Peyer's patch (tissue), 4 donors: ENCODE measurements around the gene ANKFN1. TPM values are rescaled to one million over a fixed set of nuclear protein-coding genes. Genes with fewer than 3 reads are reported as not detected.

Source experiments
- DNase-seq, 3 donors: peaks; one replicate each; pipeline ENCODE4 v3.0.0-alpha.2; 2017 to 2019
- H3K27ac ChIP-seq, 4 donors: fragments of 200-600 bp; sonication (generic); one replicate each; pipeline ENCODE4 v1.5.1; 2016 to 2019
- H3K27me3 ChIP-seq, 2 donors: fragments of 200-600 bp; sonication (generic); one replicate each; pipeline ENCODE4 v1.5.1; 2019
- H3K36me3 ChIP-seq, 3 donors: fragments of 200-600 bp; sonication (generic); one replicate each; pipeline ENCODE4 v1.5.1; 2016 to 2019
- H3K4me1 ChIP-seq, 4 donors: fragments of 200-600 bp; sonication (generic); one replicate each; pipeline ENCODE4 v1.5.1; 2016 to 2019
- H3K4me3 ChIP-seq, 4 donors: fragments of 200-600 bp; sonication (generic); 1 replicate in 3 of 4; 2 replicates in 1 of 4; pipeline ENCODE4 v1.5.1; 2016 to 2019; ENCODE audit warnings: mild to moderate bottlenecking in 1 of 4
- H3K9me3 ChIP-seq, 4 donors: fragments of 200-600 bp; sonication (generic); one replicate each; pipeline ENCODE4 v1.5.1; 2016 to 2019; ENCODE audit warnings: mild to moderate bottlenecking in 1 of 4
- CTCF ChIP-seq, 6 experiments: fragments of 450-650 bp in 4 of 6; fragments of 200-600 bp in 2 of 6; sonication (generic) in 1 of 6; IDR thresholded peaks; one replicate each; pipeline ENCODE4 v1.5.1; 2017 to 2019; ENCODE audit warnings: antibody characterized with exemption in 6 of 6, mild to moderate bottlenecking in 3 of 6, moderate library complexity in 1 of 6
- POLR2A ChIP-seq, 2 donors: fragments of 450-650 bp; IDR thresholded peaks; one replicate each; pipeline ENCODE4 v1.5.1; 2017; ENCODE audit warnings: antibody characterized with exemption in 2 of 2, mild to moderate bottlenecking in 2 of 2, moderate library complexity in 2 of 2
- total RNA-seq, 4 donors: library from RNA; depleted of rRNA; stranded (reverse); fragments of >200 nt; gene quantifications; one replicate each; pipeline ENCODE4 v1.1.0, GENCODE V29; 2016

The ANKFN1 gene
- total RNA-seq, 4 donors from 2014 or later = 0.95 to 2.0 (median 1.6) TPM; not detected in 1

DNA sequence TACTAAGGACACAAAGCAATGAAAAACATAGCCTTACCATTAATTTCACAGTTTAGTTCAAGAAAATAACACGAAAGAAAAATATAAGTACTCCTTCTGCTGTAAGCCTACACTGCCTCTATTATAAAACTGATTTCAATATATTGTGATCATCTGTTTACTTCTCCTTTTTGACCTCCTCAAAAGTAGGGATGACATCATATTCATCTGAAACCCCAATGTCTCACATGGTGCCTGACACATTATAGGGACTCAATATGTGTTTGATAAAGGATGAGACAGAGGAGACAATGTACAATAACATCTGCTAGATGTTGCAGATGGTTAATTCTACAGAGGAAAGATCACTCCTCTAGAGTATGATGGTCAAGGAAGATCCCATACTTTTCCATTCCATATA, 321.8 kb downstream of the ANKFN1 start:
- no peak for DNase-seq
- Histone ChIP-seq H3K4me3 (no peak overlapping the region), H3K27me3 (no peaks in the 10 kb centered on the region), H3K9me3 (no peaks in the 10 kb centered on the region), H3K36me3 (no peaks in the 10 kb centered on the region), H3K27ac (no peak overlapping the region), H3K4me1 (no peaks in the 10 kb centered on the region)
- TF ChIP-seq CTCF (IDR thresholded peaks at IDR 0.05) = no peak
- TF ChIP-seq POLR2A (IDR thresholded peaks at IDR 0.05) = no peak

- no peaks in the 10 kb centered on the region for H3K27me3 ChIP-seq
- no peak overlapping the region for H3K27ac ChIP-seq
- H3K4me1 ChIP-seq = no peaks in the 10 kb centered on the region
- no peaks in the 10 kb centered on the region for H3K9me3 ChIP-seq
- no peak overlapping the region for H3K4me3 ChIP-seq
- no peak for DNase-seq
- TF ChIP-seq POLR2A (IDR thresholded peaks at IDR 0.05) (no peak), CTCF (IDR thresholded peaks at IDR 0.05) (peak in 3 of 6 experiments; percentile 12 to 41 (median 38))
- no peaks in the 10 kb centered on the region for H3K36me3 ChIP-seq
Observed at GRCh38 chr17:56478836-56479447, 325.7 kb downstream of the ANKFN1 start.

GRCh38 chr17:56480501-56480900, 327.2 kb downstream of the ANKFN1 start:
- Histone ChIP-seq H3K4me3 (no peak overlapping the region), H3K27me3 (no peaks in the 10 kb centered on the region), H3K4me1 (no peaks in the 10 kb centered on the region), H3K36me3 (no peaks in the 10 kb centered on the region), H3K27ac (no peak overlapping the region), H3K9me3 (no peaks in the 10 kb centered on the region)
- TF ChIP-seq CTCF (IDR thresholded peaks at IDR 0.05) = no peak
- TF ChIP-seq POLR2A (IDR thresholded peaks at IDR 0.05) = no peak
- DNase-seq = no peak

DNA sequence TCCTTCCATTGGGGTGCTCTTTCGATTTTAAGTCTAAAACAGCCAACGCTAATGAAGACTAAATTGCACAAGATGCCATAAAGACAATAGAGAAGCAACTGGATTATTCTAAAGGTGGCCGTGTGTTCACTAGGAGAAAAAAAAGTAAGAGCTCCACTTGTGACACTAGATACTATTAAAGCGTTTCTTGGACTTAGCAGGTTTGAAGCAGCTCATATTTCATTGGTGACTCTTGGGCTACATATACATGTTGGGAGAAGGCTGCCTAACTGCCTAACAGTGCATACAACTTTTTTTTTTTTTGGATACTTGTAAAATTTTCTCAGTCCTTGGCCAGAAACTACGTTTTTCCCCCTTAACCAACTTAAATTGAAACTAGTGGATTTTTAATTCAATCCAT, 328.4 kb downstream of the ANKFN1 start:
- Histone ChIP-seq H3K9me3 (no peaks in the 10 kb centered on the region), H3K4me3 (no peak overlapping the region), H3K27me3 (no peaks in the 10 kb centered on the region), H3K36me3 (no peaks in the 10 kb centered on the region), H3K4me1 (no peaks in the 10 kb centered on the region), H3K27ac (no peak overlapping the region)
- no peak for DNase-seq
- TF ChIP-seq CTCF (IDR thresholded peaks at IDR 0.05) (no peak), POLR2A (IDR thresholded peaks at IDR 0.05) (no peak)

- no peak overlapping the region for H3K4me3 ChIP-seq
- no peaks in the 10 kb centered on the region for H3K4me1 ChIP-seq
- no peak overlapping the region for H3K27ac ChIP-seq
- DNase-seq = no peak
- TF ChIP-seq POLR2A (IDR thresholded peaks at IDR 0.05) = no peak
- no peak for TF ChIP-seq CTCF (IDR thresholded peaks at IDR 0.05)
- H3K36me3 ChIP-seq = no peaks in the 10 kb centered on the region
- H3K27me3 ChIP-seq = no peaks in the 10 kb centered on the region
- no peaks in the 10 kb centered on the region for H3K9me3 ChIP-seq
Observed at GRCh38 chr17:56482229-56482628, 329.0 kb downstream of the ANKFN1 start.

DNA sequence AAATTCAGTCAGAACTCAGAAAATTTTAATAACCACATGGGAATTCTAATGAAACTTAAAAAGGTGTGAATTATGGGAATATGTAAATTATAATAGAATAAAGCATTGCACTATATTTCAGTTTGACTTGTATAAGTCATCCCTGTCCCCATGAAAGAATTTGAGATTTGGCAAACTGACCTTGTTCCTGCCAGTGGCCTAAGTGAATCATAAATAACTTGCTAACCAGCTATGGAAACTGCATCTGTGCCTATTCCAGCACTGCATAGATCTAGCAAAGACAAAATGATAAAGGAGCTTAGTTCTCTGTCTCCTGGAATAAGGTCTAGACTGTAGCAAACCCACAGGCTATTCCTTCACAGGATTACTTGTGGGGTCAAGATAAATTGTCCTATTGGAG, 333.5 kb downstream of the ANKFN1 start:
- H3K27ac ChIP-seq = no peak overlapping the region
- TF ChIP-seq CTCF (IDR thresholded peaks at IDR 0.05) (no peak), POLR2A (IDR thresholded peaks at IDR 0.05) (no peak)
- H3K4me3 ChIP-seq = no peak overlapping the region
- no peaks in the 10 kb centered on the region for H3K9me3 ChIP-seq
- no peak for DNase-seq
- no peaks in the 10 kb centered on the region for H3K4me1 ChIP-seq
- no peaks in the 10 kb centered on the region for H3K36me3 ChIP-seq
- no peaks in the 10 kb centered on the region for H3K27me3 ChIP-seq
